HepG2 (cell line): Measurements from ENCODE around the gene GPR152. TPM values are rescaled to one million over a fixed set of nuclear protein-coding genes. Genes with fewer than 3 reads are reported as not detected.

Source experiments
- AHDC1 ChIP-seq: sonication (generic); formaldehyde crosslinking; IDR thresholded peaks from 2 replicates; pipeline ENCODE4 v1.5.1; 2020; ENCODE audit warnings: mild to moderate bottlenecking, missing genetic modification reagents, borderline replicate concordance
- CENPX ChIP-seq: sonication (generic); formaldehyde crosslinking; IDR thresholded peaks from 2 replicates; pipeline ENCODE4 v1.9.0; 2021; ENCODE audit warnings: mild to moderate bottlenecking, missing genetic modification reagents, moderate library complexity
- ESRRA ChIP-seq: sonication (generic); formaldehyde crosslinking; IDR thresholded peaks from 2 replicates; pipeline ENCODE4 v1.5.1; 2020; ENCODE audit warnings: mild to moderate bottlenecking, low read depth, missing genetic modification reagents
- HES4 ChIP-seq: sonication (generic); formaldehyde crosslinking; IDR thresholded peaks from 2 replicates; pipeline ENCODE4 v1.9.0; 2021; ENCODE audit warnings: mild to moderate bottlenecking, missing genetic modification reagents, borderline replicate concordance
- NFRKB ChIP-seq: fragments of 450-650 bp; IDR thresholded peaks from 2 replicates; pipeline ENCODE4 v1.6.1; 2017
- RCOR2 ChIP-seq: IDR thresholded peaks from 2 replicates; pipeline ENCODE4 v1.6.1; 2016; ENCODE audit warnings: missing biosample characterization, missing genetic modification reagents
- ZFYVE20 ChIP-seq: sonication (generic); formaldehyde crosslinking; IDR thresholded peaks from 2 replicates; pipeline ENCODE4 v1.8.0; 2023; ENCODE audit warnings: low read depth, mild to moderate bottlenecking, moderate library complexity, missing genetic modification reagents, borderline replicate concordance
- ZMYM4 ChIP-seq: sonication (generic); formaldehyde crosslinking; IDR thresholded peaks from 2 replicates; pipeline ENCODE4 v1.8.1; 2023; ENCODE audit warnings: mild to moderate bottlenecking, missing genetic modification reagents
- ZNF605 ChIP-seq: sonication (generic); formaldehyde crosslinking; IDR thresholded peaks from 2 replicates; pipeline ENCODE4 v1.8.0; 2022; ENCODE audit warnings: mild to moderate bottlenecking, missing genetic modification reagents
- polyA plus RNA-seq, 8 experiments: library from polyadenylated mRNA; depleted of rRNA in 3 of 8; stranded (reverse) in 7 of 8; unstranded in 1 of 8; fragments of >200 nt; fragmentation: Illumina TruSeq in 4 of 8; extraction: Trizol in 4 of 8; gene quantifications; 2 replicates each; pipeline versions ENCODE4 v1.2.1 to v1.2.3, GENCODE V29; 2011 to 2016; ENCODE audit warnings: low read depth in 4 of 8, missing spikeins in 1 of 8, mixed read lengths in 1 of 8; ENCODE audit not compliant: insufficient read depth in 1 of 8
- total RNA-seq, 5 experiments: library from RNA; depleted of rRNA; stranded (reverse); fragments of >200 nt; fragmentation: Illumina TruSeq; extraction: Trizol; gene quantifications; 2 replicates each; pipeline ENCODE4 v1.2.3, GENCODE V29; 2016; ENCODE audit warnings: low read depth in 1 of 5
- TF ChIP-seq, protein P1 (sequence below): sonication (generic); formaldehyde crosslinking; IDR thresholded peaks from 2 replicates; pipeline ENCODE4 v1.5.0; 2020; ENCODE audit warnings: mild to moderate bottlenecking, missing genetic modification reagents
- TF ChIP-seq, protein P2 (sequence below): sonication (generic); formaldehyde crosslinking; IDR thresholded peaks from one replicate; pipeline ENCODE4 v1.5.1; 2020; ENCODE audit warnings: mild to moderate bottlenecking, missing genetic modification reagents; ENCODE audit errors: not compliant biosample characterization

GPR152 gene
- total and polyA plus RNA-seq, 2 of the 13 experiments (the other 11 are each of a cell fraction or from before 2014, with no cell fraction given), result not detected

DNA sequence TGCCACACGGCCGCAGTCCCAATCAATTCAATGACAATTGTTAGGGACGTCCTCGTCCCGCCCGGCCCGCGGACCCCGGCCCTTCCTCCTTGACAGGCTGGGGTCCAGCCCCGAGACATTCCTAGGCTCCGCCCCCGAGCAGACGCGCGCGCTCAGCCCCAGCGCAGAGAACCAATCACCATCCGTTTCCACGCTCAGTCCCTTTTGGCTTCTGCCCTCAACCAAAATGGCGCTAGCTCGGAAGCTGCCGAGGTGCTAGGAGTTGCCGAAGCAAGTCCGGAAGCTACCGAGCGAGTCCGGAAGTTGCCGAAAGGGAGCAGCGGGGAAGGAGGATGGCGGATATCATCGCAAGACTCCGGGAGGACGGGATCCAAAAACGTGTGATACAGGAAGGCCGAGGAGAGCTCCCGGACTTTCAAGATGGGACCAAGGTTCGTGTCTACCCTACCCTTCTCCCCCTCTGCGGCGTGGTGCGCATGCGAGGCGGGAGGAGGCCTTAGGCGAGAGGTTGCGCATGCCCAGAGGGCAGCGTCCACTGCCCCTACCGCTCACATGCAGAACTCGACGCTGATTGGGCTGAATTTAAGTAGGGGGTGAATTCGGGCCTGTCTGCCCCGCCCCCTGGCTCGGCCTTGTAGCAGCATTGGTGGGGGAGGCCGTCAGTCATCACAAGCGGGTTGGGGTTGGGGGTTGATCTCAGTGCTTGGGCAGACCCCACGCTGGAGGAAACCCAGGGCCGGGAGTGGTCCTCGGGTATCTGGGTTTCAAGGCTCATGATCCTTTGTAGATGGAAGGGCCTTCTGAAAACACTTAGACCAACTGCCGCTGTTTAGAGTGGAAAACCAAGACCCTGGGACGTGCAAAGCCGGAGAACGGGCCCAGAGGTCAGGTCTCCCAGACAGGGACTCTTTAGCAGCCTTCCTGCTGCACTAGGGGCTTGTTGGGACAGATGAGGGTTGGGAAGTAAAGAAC is 30.6 kb upstream of the GPR152 start, which contains the start of gene AIP (continued):
- TF ChIP-seq, protein P1, sequence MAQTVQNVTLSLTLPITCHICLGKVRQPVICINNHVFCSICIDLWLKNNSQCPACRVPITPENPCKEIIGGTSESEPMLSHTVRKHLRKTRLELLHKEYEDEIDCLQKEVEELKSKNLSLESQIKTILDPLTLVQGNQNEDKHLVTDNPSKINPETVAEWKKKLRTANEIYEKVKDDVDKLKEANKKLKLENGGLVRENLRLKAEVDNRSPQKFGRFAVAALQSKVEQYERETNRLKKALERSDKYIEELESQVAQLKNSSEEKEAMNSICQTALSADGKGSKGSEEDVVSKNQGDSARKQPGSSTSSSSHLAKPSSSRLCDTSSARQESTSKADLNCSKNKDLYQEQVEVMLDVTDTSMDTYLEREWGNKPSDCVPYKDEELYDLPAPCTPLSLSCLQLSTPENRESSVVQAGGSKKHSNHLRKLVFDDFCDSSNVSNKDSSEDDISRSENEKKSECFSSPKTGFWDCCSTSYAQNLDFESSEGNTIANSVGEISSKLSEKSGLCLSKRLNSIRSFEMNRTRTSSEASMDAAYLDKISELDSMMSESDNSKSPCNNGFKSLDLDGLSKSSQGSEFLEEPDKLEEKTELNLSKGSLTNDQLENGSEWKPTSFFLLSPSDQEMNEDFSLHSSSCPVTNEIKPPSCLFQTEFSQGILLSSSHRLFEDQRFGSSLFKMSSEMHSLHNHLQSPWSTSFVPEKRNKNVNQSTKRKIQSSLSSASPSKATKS (CRISPR knock-in tag), result peak; percentile 97
- no peak for TF ChIP-seq CENPX (CRISPR knock-in tag)
- TF ChIP-seq ZFYVE20 (CRISPR knock-in tag), result no peak
- peak; percentile 52; the same call in 1 of the 2 replicates for TF ChIP-seq AHDC1
- peak; percentile 82 for TF ChIP-seq ZMYM4
- TF ChIP-seq HES4 (CRISPR knock-in tag), result peak; percentile 96
- TF ChIP-seq ZNF605, result peak; percentile 99
- TF ChIP-seq ESRRA (CRISPR knock-in tag), result peak; percentile 78
- TF ChIP-seq RCOR2 (CRISPR knock-in tag), result peak; percentile 68; the same call in 1 of the 2 replicates
- TF ChIP-seq NFRKB, result 0 out of 2 replicates have a peak, but pooled peaks have one; percentile 4
- TF ChIP-seq, protein P2, sequence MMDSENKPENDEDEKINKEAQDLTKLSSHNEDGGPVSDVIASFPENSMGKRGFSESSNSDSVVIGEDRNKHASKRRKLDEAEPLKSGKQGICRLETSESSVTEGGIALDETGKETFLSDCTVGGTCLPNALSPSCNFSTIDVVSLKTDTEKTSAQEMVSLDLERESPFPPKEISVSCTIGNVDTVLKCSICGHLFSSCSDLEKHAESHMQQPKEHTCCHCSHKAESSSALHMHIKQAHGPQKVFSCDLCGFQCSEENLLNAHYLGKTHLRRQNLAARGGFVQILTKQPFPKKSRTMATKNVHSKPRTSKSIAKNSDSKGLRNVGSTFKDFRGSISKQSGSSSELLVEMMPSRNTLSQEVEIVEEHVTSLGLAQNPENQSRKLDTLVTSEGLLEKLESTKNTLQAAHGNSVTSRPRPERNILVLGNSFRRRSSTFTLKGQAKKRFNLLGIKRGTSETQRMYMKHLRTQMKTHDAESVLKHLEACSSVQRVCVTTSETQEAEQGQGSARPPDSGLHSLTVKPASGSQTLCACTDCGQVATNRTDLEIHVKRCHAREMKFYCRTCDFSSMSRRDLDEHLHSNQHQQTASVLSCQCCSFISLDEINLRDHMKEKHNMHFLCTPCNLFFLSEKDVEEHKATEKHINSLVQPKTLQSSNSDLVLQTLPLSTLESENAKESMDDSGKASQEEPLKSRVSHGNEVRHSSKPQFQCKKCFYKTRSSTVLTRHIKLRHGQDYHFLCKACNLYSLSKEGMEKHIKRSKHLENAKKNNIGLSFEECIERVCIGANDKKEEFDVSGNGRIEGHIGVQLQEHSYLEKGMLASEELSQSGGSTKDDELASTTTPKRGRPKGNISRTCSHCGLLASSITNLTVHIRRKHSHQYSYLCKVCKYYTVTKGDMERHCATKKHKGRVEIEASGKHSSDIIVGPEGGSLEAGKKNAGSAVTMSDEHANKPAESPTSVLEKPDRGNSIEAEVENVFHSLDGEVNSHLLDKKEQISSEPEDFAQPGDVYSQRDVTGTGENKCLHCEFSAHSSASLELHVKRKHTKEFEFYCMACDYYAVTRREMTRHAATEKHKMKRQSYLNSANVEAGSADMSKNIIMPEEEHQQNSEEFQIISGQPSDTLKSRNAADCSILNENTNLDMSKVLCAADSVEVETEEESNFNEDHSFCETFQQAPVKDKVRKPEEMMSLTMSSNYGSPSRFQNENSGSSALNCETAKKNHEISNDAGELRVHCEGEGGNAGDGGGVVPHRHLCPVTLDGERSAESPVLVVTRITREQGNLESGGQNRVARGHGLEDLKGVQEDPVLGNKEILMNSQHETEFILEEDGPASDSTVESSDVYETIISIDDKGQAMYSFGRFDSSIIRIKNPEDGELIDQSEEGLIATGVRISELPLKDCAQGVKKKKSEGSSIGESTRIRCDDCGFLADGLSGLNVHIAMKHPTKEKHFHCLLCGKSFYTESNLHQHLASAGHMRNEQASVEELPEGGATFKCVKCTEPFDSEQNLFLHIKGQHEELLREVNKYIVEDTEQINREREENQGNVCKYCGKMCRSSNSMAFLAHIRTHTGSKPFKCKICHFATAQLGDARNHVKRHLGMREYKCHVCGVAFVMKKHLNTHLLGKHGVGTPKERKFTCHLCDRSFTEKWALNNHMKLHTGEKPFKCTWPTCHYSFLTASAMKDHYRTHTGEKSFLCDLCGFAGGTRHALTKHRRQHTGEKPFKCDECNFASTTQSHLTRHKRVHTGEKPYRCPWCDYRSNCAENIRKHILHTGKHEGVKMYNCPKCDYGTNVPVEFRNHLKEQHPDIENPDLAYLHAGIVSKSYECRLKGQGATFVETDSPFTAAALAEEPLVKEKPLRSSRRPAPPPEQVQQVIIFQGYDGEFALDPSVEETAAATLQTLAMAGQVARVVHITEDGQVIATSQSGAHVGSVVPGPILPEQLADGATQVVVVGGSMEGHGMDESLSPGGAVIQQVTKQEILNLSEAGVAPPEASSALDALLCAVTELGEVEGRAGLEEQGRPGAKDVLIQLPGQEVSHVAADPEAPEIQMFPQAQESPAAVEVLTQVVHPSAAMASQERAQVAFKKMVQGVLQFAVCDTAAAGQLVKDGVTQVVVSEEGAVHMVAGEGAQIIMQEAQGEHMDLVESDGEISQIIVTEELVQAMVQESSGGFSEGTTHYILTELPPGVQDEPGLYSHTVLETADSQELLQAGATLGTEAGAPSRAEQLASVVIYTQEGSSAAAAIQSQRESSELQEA, result peak; percentile 96
